HEK293 (cell line): ENCODE data around the gene ZSCAN10.

Source experiments
- CTCF ChIA-PET: fragments of 350-600 bp; formaldehyde crosslinking; extraction: SDS; loops from one replicate; lab custom pipeline; 2021; ENCODE audit warnings: antibody characterized with exemption; lab: Yijun Ruan, JAX
- POLR2A ChIA-PET: fragments of 300-600 bp; formaldehyde crosslinking; extraction: SDS; loops from one replicate; lab custom pipeline; 2020; ENCODE audit warnings: antibody characterized with exemption, inconsistent platforms; lab: Yijun Ruan, JAX
- H3K27ac ChIP-seq: fragments of 200-500 bp; sonication (Bioruptor generic); 2 replicates; pipeline ENCODE4 v1.5.1; 2014; ENCODE audit warnings: low read depth, low read length, control low read depth, inconsistent platforms; ENCODE audit errors: extremely low read depth
- H3K36me3 ChIP-seq, 2 experiments: fragments of 200-500 bp in 1 of 2; sonication (Bioruptor generic) in 1 of 2; 1 replicate in 1 of 2; 2 replicates in 1 of 2; pipeline ENCODE4 v1.5.1; 2014 to 2017; ENCODE audit warnings: inconsistent platforms in 2 of 2, low read length in 2 of 2; ENCODE audit not compliant: control insufficient read depth in 2 of 2, insufficient read depth in 1 of 2
- H3K4me1 ChIP-seq: fragments of 200-500 bp; sonication (Bioruptor generic); 2 replicates; pipeline ENCODE4 v1.5.1; 2014; ENCODE audit warnings: mild to moderate bottlenecking, low read length, inconsistent platforms; ENCODE audit not compliant: control insufficient read depth, insufficient read depth
- H3K4me3 ChIP-seq: 2 replicates; pipeline ENCODE4 v1.5.1; 2011; ENCODE audit warnings: low read depth, mild to moderate bottlenecking, control low read depth, low read length, moderate library complexity
- H3K9me3 ChIP-seq: fragments of 200-500 bp; sonication (Bioruptor generic); 2 replicates; pipeline ENCODE4 v1.5.1; 2014; ENCODE audit warnings: low read depth, low read length, inconsistent platforms; ENCODE audit not compliant: control insufficient read depth, insufficient read depth
- EGR2 ChIP-seq: fragments of 450-650 bp; formaldehyde crosslinking; IDR thresholded peaks from 2 replicates; pipeline ENCODE4 v1.5.1; 2016; ENCODE audit warnings: low read depth, missing biosample characterization, missing genetic modification characterization
- GLIS1 ChIP-seq: fragments of 450-650 bp; formaldehyde crosslinking; IDR thresholded peaks from 2 replicates; pipeline ENCODE4 v1.5.1; 2016; ENCODE audit warnings: missing biosample characterization, missing genetic modification characterization
- ZFHX2 ChIP-seq: fragments of 450-650 bp; formaldehyde crosslinking; conservative IDR thresholded peaks from 2 replicates; pipeline ENCODE4 v1.5.1; 2016; ENCODE audit warnings: missing biosample characterization, missing genetic modification characterization
- ZFP69B ChIP-seq: fragments of 450-650 bp; formaldehyde crosslinking; IDR thresholded peaks from 2 replicates; pipeline ENCODE4 v1.5.1; 2016; ENCODE audit warnings: missing biosample characterization, missing genetic modification characterization
- ZNF140 ChIP-seq: fragments of 450-650 bp; formaldehyde crosslinking; IDR thresholded peaks from 2 replicates; pipeline ENCODE4 v1.5.1; 2016; ENCODE audit warnings: missing biosample characterization, missing genetic modification characterization
- ZNF18 ChIP-seq: fragments of 450-650 bp; formaldehyde crosslinking; IDR thresholded peaks from 2 replicates; pipeline ENCODE4 v1.5.1; 2016; ENCODE audit warnings: missing biosample characterization, missing genetic modification characterization
- ZNF324 ChIP-seq: fragments of 450-650 bp; formaldehyde crosslinking; IDR thresholded peaks from 2 replicates; pipeline ENCODE4 v1.5.1; 2016; ENCODE audit warnings: missing biosample characterization, missing genetic modification characterization
- ZNF521 ChIP-seq: fragments of 450-650 bp; formaldehyde crosslinking; IDR thresholded peaks from 2 replicates; pipeline ENCODE4 v1.5.1; 2017; ENCODE audit warnings: missing biosample characterization, mild to moderate bottlenecking, missing genetic modification characterization
- ZNF777 ChIP-seq: fragments of 450-650 bp; formaldehyde crosslinking; IDR thresholded peaks from 2 replicates; pipeline ENCODE4 v1.5.1; 2017; ENCODE audit warnings: missing biosample characterization, missing genetic modification characterization, borderline replicate concordance
- TF ChIP-seq, protein P1 (sequence below): fragments of 450-650 bp; formaldehyde crosslinking; IDR thresholded peaks from 2 replicates; pipeline ENCODE4 v1.5.1; 2016; ENCODE audit warnings: missing biosample characterization, missing genetic modification characterization

Gene ZSCAN10

DNA sequence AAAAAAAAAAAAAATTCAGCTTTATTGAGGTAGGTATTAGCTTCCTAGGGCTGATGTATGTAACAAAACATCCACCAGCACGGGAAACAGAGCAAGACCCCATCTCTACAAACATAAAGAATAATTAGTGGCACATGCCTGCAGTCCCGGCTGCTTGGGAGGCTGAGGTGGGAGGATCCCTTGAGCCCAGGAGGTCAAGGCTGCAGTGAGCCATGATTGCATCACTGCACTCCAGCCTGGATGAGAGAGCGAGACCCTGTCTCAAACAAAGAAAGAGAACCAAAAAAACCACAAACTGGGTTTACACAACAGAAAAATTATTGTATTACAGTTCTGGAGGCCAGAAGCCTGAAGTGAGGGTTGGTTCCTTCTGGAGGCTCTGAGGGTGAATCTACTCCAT is 56.7 kb downstream of the ZSCAN10 start:
- TF ChIP-seq ZNF324 (tag by site-specific recombination) (no peak), GLIS1 (tag by site-specific recombination) (0 out of 2 replicates have a peak, but pooled peaks have one; percentile 32)
- Histone ChIP-seq H3K4me1 (no peaks in the 10 kb centered on the region), H3K4me3 (no peak overlapping the region), H3K27ac (no peak overlapping the region), H3K36me3 (no peaks in the 10 kb centered on the region), H3K9me3 (no peaks in the 10 kb centered on the region)
- ChIA-PET POLR2A (interaction anchor here (0.6 to 2.2 kb wide), 5 partner anchors 9 to 1727 kb away, joined by 3 to 9 read pairs (median 3); no protein-coding TSS in a partner anchor), CTCF (interaction anchor here (7.2 kb wide), 1 partner anchor 13 kb away, joined by 87 read pairs; no protein-coding TSS in a partner anchor)

GRCh38 chr16:3038896-3039295 is 60.2 kb downstream of the ZSCAN10 start:
- no peaks in the 10 kb centered on the region for H3K4me1 ChIP-seq
- H3K9me3 ChIP-seq = no peaks in the 10 kb centered on the region
- TF ChIP-seq ZNF521 (no peak), ZNF18 (no peak), ZFHX2 (peak; percentile 39; the same call in 1 of the 2 replicates), EGR2 (tag by site-specific recombination) (0 out of 2 replicates have a peak, but pooled peaks have one; percentile 13), ZFP69B (0 out of 2 replicates have a peak, but pooled peaks have one; percentile 50), ZNF140 (tag by site-specific recombination) (0 out of 2 replicates have a peak, but pooled peaks have one; percentile 20), ZNF777 (tag by site-specific recombination) (no peak)
- TF ChIP-seq, protein P1, sequence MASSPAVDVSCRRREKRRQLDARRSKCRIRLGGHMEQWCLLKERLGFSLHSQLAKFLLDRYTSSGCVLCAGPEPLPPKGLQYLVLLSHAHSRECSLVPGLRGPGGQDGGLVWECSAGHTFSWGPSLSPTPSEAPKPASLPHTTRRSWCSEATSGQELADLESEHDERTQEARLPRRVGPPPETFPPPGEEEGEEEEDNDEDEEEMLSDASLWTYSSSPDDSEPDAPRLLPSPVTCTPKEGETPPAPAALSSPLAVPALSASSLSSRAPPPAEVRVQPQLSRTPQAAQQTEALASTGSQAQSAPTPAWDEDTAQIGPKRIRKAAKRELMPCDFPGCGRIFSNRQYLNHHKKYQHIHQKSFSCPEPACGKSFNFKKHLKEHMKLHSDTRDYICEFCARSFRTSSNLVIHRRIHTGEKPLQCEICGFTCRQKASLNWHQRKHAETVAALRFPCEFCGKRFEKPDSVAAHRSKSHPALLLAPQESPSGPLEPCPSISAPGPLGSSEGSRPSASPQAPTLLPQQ (tag by site-specific recombination) = peak; percentile 51; the same call in 1 of the 2 replicates
- no peaks in the 10 kb centered on the region for H3K36me3 ChIP-seq
- CTCF ChIA-PET = interaction anchor here (0.6 to 7.2 kb wide), 4 partner anchors 9 to 91 kb away, joined by 3 to 87 read pairs (median 6); no protein-coding TSS in a partner anchor
- no peak overlapping the region for H3K27ac ChIP-seq
- no peak overlapping the region for H3K4me3 ChIP-seq
- POLR2A ChIA-PET = interaction anchor here (0.8 to 3.0 kb wide), 3 partner anchors 10 to 94 kb away, joined by 3 to 10 read pairs (median 4); partner anchors contain the start of gene TNFRSF12A
